HG03064 (cell line): ENCODE results near the gene FCRLA.

ENCODE experiments used
- ATAC-seq: cut with Tn5 transposase; IDR thresholded peaks from one replicate; pipeline ENCODE4 v1.9.1; 2021; ENCODE audit warnings: low read depth; ENCODE audit not compliant: unreplicated experiment

Gene FCRLA

DNA sequence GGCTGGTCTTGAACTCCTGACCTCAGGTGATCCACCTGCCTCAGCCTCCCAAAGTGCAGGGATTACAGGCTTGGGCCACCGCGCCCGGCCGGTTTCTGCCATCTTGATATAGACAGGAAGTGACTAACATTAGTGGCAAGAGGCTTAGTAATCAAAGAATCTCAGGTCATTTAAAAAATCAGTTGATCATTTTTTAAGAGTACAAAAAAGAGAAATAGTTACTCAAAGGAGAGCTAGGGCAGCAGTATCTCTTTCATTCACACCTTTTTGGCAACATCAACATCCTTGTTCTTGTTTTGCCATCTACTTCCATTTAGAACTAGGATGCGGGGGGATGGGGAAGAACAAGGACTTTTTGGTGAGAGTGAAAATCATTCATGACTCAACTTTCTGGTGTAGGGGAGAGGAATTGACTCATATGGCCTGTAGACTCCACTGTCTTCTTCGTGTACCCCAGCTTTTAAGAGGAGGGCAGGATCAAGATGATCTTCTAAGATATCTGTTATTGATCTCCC is 23.1 kb downstream of the FCRLA start:
- no peak for ATAC-seq

- ATAC-seq = no peak
These were observed 24.2 kb downstream of the FCRLA start for GRCh38 chr1:161731241-161731640.

DNA sequence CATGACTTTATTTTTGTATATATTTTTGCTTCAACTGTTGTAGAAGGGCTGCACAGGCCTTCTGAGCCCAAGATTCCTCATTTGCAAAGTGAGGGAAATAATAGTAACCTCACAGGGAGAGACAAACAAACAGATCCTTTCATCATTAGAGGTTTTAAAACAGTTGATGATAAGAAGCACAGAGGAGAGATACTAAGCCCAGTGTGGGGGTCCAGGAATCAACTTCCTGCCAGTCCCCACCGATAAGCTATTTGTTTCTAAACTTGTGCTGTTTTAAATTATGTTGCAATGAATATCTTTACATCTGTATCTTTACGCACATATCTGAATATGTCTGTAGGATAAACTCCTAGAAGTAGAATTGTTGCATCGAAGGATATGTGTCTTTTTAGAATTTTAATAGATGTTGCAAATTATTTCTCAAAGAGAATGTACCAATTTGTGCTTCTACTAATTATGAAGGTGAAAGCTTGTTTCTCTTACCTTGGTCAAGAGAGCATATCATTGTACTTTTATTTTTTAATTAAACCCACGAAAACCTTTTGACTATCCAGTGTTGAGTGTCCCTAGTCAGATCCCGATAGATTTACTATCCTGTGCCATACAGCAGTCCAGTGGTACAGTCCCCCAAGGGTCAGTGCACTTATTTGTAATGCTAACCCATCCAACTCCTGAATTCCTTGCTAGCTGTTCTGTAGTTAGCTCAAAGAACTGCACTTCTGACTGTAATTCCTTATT is 25.1 kb downstream of the FCRLA start:
- ATAC-seq = no peak

DNA sequence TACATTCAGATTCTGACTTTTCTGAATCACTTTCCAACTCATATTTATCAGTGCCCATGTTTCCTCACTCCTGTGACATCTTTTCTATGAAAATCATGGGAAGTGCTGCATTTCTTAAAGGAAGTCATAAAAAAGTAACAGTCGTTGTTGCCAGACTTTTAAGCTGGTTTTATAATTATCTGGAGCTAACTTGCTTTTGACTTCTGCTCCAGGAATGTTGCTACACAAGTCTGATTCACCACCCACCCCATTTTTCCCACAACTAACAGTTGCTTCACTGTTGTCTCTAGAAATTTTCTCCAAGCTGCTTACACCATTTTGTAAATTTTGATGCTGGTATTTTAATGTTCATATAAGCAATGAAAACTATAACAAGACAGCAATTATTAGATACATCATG is 26.5 kb downstream of the FCRLA start:
- no peak for ATAC-seq

- ATAC-seq = no peak
These were observed 28.8 kb downstream of the FCRLA start for GRCh38 chr1:161735837-161736236.

- no peak for ATAC-seq
These were observed 29.4 kb downstream of the FCRLA start for GRCh38 chr1:161736335-161736969.

DNA sequence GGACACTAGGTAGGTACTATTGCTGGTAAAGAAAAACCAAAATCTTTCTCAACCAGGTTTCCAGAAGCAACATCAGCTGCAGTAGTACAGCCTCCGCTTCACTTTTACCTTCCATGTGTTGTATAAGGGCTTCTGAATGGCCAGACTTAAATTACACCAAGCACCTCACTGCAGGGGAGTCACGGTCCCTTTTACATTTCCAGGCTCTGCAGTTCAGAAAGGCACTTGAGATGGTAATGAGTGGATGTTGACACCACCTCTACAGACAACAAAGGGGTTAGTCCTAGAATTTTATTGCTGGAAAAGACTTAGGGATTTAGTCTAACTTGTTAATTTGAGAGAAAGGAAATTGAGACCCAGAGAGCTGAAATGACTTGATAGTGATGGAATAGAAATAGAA is 30.6 kb downstream of the FCRLA start:
- no peak for ATAC-seq

DNA sequence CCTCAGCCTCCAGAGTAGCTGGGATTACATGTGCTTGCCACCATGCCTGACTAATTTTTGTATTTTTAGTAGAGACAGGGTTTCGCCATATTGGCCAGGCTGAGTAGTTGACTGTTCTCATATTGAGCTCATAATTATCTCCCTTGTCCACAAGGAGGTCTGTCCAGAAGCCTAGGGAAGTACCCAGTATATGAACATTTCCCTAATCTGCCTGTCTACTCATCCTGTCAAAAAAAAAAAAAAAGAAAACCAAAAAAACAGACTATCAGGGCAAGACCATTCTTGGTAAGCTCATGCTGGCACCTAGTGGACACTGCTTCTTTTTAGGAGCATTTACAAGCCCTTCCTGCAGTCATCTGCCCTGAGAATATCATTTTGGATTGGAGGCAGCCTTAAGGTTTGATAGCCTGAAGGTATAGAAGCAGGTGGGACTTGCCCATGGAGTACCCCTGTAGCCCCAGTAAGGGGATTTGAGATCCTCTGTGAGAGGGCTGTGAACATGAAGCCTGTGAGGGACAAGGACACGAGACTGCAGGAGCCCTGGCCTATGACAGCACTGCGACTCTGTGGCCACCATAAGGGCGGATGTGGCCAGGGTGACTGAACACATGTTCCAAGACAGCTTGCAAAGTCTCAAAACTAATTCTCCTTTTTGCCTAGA is 31.7 kb downstream of the FCRLA start:
- peak; percentile 65 for ATAC-seq

DNA sequence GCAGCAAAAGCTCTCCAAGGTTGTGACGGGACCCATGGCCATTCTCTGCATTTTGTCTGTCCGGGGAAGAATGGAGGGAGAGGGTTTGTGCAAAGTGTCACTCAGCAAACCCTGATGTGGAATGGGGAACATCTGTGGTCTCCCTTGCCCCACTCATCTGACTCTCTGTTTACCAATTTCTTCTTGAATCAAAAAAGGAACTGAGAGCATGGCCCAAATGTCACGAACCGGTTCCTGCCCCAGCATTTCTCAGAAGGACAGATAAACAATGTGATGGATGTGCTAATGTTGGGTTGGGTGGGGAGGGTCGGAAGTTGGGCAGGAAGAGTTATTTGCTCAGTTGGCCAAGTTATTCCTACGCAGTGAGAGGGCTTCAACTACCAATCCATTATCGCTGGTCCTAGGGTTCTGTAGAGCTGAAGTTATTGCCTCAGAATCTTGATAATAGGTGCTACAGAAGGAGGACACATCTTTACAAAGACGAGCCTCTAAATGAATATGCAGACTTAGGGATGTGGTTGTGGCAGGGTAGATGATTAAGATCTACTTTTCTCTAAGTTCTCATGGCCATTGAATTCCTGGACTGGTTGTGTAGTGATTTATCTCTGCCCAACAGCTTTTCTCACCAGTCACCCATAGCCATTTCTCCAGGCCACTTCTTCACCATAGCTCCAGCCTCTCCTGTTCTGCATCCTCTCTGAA is 33.0 kb downstream of the FCRLA start:
- ATAC-seq = no peak

DNA sequence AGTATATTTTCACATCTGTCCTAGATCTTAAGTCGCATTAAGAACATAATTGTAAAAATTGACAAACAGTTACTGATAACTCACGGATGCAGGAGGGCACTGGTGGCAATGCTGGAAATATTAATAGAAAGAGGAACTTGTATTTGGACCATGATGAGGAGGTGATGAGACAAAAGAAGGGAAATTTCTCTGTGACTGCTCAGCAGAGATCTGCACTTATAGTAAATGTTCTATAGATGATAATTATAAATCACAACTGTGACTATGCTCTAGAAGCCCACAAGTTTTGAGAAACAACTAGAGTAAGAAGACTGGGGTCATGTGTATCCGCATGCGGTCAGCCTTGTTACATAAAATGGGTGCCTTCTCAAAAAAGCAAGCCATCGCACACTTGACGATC is 33.9 kb downstream of the FCRLA start:
- ATAC-seq = no peak

DNA sequence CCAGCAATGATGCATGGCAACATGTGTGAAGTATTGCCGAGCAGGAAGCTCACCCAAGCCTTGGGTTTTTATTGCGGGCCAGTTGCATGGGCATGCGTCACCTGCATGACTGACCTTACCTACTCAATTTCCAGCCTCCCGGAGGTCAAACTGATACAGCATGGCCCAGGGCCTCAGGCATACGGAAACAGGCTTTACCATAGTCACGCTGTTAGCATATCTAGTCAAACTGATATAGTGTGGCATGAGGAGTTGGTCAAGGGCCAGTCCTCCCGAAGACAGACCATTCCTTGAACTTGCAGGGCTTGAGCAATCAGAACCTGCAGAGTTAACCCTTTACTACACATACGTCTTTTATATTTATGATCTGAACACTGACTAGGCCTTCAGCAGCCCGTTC is 36.2 kb downstream of the FCRLA start:
- ATAC-seq = no peak

DNA sequence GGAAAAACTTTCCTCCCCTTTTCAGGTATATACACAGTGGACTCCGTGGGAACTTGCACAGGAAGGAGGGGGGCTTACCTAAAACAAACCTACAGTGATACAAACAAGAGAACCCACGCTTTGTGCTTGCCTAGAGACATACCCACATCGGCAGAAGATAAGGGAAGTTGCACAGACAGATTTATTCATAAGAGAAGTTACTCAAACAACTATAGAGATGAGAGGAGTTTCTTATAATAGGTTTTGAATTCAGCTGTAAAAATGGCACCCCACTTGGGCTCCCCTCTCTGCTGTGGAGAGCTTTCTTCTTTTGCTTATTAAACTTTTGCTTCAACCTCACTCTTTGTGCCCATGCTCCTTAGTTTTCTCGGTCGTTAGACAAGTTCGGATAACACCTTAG is 40.8 kb downstream of the FCRLA start:
- ATAC-seq = no peak

- ATAC-seq = peak; percentile 93
These were observed 42.7 kb downstream of the FCRLA start, which contains the start of gene DUSP12 for GRCh38 chr1:161749509-161750407. Gene DUSP12 (plus strand): TSS chr1:161749786. CDS start chr1:161749802, 16 bp downstream.

- no peak for ATAC-seq
These were observed 56.6 kb downstream of the FCRLA start for GRCh38 chr1:161763522-161764098.
